ENCODE results near the gene SH3BGRL2. TPM values are rescaled to one million over a fixed set of nuclear protein-coding genes. Genes with fewer than 3 reads are reported as not detected.

The SH3BGRL2 gene
- total RNA-seq, 1 experiment from 2014 or later: 27.4 TPM

GRCh38 chr6:79694156-79694555 lies 63.0 kb downstream of the SH3BGRL2 start:
- intact Hi-C loops (cut with micrococcal nuclease; ENCODE audit: unreplicated experiment): no loop called here
- POLR2A ChIA-PET (ENCODE audit: unreplicated experiment): interaction anchor here (0.6 kb wide), 1 partner anchor 393 kb away, joined by 11 read pairs; no protein-coding TSS in a partner anchor

GRCh38 chr6:79694623-79695343 lies 63.7 kb downstream of the SH3BGRL2 start:
- Histone ChIP-seq H3K4me2 (no peak overlapping the region), H4K20me1 (ENCODE audit: insufficient read depth) (no peaks in the 10 kb centered on the region), H3F3A (ENCODE audit: insufficient read depth, low read depth) (no peaks in the 10 kb centered on the region), H3K27me3 (ENCODE audit: insufficient read depth, low read depth) (no peaks in the 10 kb centered on the region), H3K4me1 (replicated peaks; ENCODE audit: insufficient read depth) (no peaks in the 10 kb centered on the region), H2AFZ (no peak overlapping the region), H3K4me3 (no peak overlapping the region), H3K27ac (no peak overlapping the region), H3K36me3 (ENCODE audit: low read depth) (no peaks in the 10 kb centered on the region), H3K9me2 (ENCODE audit: insufficient read depth) (no peaks in the 10 kb centered on the region), H3K9me3 (ENCODE audit: insufficient read depth, low read depth) (no peaks in the 10 kb centered on the region), H3K79me2 (ENCODE audit: low read depth) (no peaks in the 10 kb centered on the region)
- POLR2A ChIA-PET (ENCODE audit: unreplicated experiment): no interaction called here
- CTCF ChIA-PET: no interaction called here
- BruUV-seq (replicated peaks): no TSS peak
- TF ChIP-seq CTCF (conservative IDR thresholded peaks at IDR 0.05): no peak
- TF ChIP-seq EZH2 (IDR thresholded peaks at IDR 0.05; ENCODE audit: low read depth): no peak
- intact Hi-C loops (cut with micrococcal nuclease; ENCODE audit: unreplicated experiment): no loop called here
- no peak for DNase-seq

More at GRCh38 chr6:79694156-79694555, 63.0 kb downstream of the SH3BGRL2 start:
- H2AFZ ChIP-seq: no peak overlapping the region
- H3F3A ChIP-seq (ENCODE audit: insufficient read depth, low read depth): no peaks in the 10 kb centered on the region
- no peaks in the 10 kb centered on the region for H3K9me2 ChIP-seq (ENCODE audit: insufficient read depth)
- H3K27ac ChIP-seq: no peak overlapping the region
- CTCF ChIA-PET: no interaction called here
- no peaks in the 10 kb centered on the region for H4K20me1 ChIP-seq (ENCODE audit: insufficient read depth)
- TF ChIP-seq CTCF (conservative IDR thresholded peaks at IDR 0.05): no peak
- TF ChIP-seq EZH2 (IDR thresholded peaks at IDR 0.05; ENCODE audit: low read depth): no peak
- H3K9me3 ChIP-seq (ENCODE audit: insufficient read depth, low read depth): no peaks in the 10 kb centered on the region
- no peaks in the 10 kb centered on the region for H3K36me3 ChIP-seq (ENCODE audit: low read depth)
- DNase-seq: no peak
- H3K4me2 ChIP-seq: no peak overlapping the region
- H3K4me3 ChIP-seq: no peak overlapping the region
- H3K4me1 ChIP-seq (replicated peaks; ENCODE audit: insufficient read depth): no peaks in the 10 kb centered on the region
- no peaks in the 10 kb centered on the region for H3K27me3 ChIP-seq (ENCODE audit: insufficient read depth, low read depth)
- no peaks in the 10 kb centered on the region for H3K79me2 ChIP-seq (ENCODE audit: low read depth)
- BruUV-seq (replicated peaks): no TSS peak

GRCh38 chr6:79697430-79697829 lies 66.3 kb downstream of the SH3BGRL2 start:
- intact Hi-C loops (cut with micrococcal nuclease; ENCODE audit: unreplicated experiment): no loop called here
- no peak overlapping the region for H3K4me2 ChIP-seq
- H3F3A ChIP-seq (ENCODE audit: insufficient read depth, low read depth): no peaks in the 10 kb centered on the region
- POLR2A ChIA-PET (ENCODE audit: unreplicated experiment): no interaction called here
- no peaks in the 10 kb centered on the region for H3K9me3 ChIP-seq (ENCODE audit: insufficient read depth, low read depth)
- CTCF ChIA-PET: no interaction called here
- no peak overlapping the region for H2AFZ ChIP-seq
- H4K20me1 ChIP-seq (ENCODE audit: insufficient read depth): no peaks in the 10 kb centered on the region
- no peaks in the 10 kb centered on the region for H3K27me3 ChIP-seq (ENCODE audit: insufficient read depth, low read depth)
- no peaks in the 10 kb centered on the region for H3K36me3 ChIP-seq (ENCODE audit: low read depth)
- no peak overlapping the region for H3K27ac ChIP-seq
- BruUV-seq (replicated peaks): no TSS peak
- no peaks in the 10 kb centered on the region for H3K79me2 ChIP-seq (ENCODE audit: low read depth)
- DNase-seq: no peak
- H3K4me3 ChIP-seq: no peak overlapping the region
- no peaks in the 10 kb centered on the region for H3K4me1 ChIP-seq (replicated peaks; ENCODE audit: insufficient read depth)
- H3K9me2 ChIP-seq (ENCODE audit: insufficient read depth): no peaks in the 10 kb centered on the region
- TF ChIP-seq EZH2 (IDR thresholded peaks at IDR 0.05; ENCODE audit: low read depth) (no peak), CTCF (conservative IDR thresholded peaks at IDR 0.05) (no peak)
